ENCODE data around the gene LRRN3. TPM values are rescaled to one million over a fixed set of nuclear protein-coding genes. Genes with fewer than 3 reads are reported as not detected.

Gene LRRN3
- 0.37 and 0.59 TPM in 2 replicates for total RNA-seq

DNA sequence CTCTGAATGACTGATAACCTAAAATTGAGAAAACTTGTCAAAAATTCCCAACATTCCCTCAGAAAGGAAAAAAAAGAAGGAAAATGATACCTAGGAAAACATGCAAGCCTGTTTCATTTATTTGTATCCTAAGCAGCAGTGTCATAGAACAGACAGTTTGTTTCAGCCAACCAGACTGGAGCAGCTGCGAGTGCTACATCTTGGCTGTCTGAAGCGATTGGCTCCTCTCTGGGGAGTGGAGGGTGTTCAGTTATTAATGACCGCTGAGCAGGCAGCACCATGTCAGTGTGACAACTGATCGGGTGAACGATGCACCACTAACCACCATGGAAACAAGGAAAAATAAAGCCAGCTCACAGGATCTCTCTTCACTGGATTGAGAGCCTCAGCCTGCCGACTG lies at the start of gene LRRN3:
Gene LRRN3, plus strand, starts transcription at position 282 of the 400 bp plus-strand sequence. CDS start 31,646 bp downstream, outside the sequence.

